ENCODE measurements around the gene KCNQ1.

Gene KCNQ1

DNA sequence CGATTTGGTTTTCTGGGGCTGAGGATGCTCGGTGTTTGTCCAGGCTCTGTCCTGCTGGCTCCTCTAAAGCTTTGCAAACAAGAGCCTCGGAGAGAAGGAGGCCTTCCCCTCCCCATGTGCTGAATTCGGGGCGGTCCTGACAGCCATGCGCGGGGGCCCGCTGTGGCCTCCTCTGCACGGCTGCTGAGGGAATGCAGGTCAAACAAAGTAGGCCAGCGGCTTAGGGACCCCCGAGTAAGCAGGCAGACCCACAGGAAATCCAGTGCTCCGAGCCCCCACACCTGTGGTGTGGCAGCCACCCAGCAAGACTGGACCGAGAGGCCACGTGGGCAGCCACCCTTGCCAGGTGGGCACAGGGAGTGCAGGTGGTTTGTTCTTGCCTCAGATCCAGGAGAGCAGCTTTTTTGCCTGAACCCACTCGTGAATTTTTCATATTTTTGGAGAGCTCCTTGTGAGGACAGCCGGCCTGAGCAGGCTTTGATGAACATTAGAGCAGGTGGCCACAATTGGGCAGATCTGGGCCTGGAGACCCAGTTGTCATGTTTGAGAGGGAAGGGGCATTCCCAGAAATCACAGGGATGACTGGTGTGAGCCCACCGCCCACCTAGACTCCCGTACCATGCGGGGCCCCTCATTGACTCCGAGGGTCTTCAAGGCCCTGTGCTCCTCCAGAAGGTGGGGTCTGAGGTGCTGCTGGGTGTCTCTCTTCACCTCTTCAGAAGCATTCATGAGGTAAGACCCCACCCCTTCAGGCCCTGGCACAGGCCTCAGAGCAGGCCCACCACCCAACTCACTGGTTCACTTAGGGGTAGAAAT lies 298.0 kb downstream of the KCNQ1 start:
- DNase-seq (ENCODE audit: low read depth), result no peak
- no peak overlapping the region for H3K4me3 ChIP-seq (ENCODE audit: low read length)
- TF ChIP-seq CTCF (IDR thresholded peaks at IDR 0.05; ENCODE audit: insufficient read depth, low read depth, low read length, missing control alignments), result no peak

DNA sequence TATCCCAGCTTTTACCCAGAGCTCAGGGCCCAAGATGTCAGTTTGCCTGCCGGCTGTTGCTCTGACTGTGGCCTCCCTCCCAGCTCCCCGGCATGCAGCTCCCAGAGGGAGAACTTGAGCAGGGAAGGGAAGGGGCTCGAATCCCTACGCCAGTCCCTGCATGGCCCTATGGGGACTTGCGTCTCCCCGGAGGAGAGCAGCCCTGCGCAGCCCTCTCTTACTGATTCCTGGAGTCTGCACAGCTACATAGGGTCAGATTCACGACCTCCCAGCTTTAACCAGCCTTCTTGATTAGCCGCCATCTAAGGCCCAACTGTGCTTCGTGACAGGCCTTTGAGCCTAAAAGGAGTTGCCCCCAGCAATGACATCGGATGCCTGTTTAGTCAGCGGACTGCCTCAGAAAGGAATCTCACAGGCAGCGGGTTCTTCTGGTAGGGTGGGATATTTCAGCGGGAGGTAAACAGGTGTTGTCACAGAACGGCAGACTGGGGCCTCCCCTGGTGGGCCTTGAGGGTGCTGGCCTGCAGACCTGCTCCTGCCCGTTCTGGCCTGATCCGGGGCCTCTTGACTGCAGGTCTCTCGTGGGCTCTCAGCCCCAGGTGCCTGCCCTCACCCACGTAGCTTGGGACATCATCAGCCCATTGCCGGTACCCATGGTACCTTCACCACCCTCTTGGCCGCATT lies 298.8 kb downstream of the KCNQ1 start:
- DNase-seq (ENCODE audit: low read depth), result no peak
- no peak for TF ChIP-seq CTCF (IDR thresholded peaks at IDR 0.05; ENCODE audit: insufficient read depth, low read depth, low read length, missing control alignments)
- H3K4me3 ChIP-seq (ENCODE audit: low read length), result no peak overlapping the region

DNA sequence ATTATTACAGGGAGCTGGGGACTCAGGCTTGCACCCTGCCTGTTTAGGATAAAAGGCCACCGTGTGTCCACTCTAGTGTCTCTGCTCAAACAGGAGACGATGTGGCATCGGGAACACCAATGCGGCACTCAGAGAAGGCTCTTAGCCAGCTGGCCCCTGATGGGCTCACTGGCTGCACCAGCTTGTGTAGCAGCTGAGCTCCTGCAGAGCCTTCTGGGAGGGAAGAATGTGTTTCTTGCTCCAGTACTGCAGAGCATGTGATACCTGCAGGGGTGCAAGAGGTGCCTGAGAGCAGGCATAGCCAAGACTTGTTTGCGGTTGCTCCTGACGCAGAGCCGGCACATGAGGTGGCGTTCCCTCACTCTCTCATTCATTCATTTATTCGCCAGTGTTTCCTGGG lies 299.4 kb downstream of the KCNQ1 start:
- no peak overlapping the region for H3K4me3 ChIP-seq (ENCODE audit: low read length)
- no peak for TF ChIP-seq CTCF (IDR thresholded peaks at IDR 0.05; ENCODE audit: insufficient read depth, low read depth, low read length, missing control alignments)
- DNase-seq (ENCODE audit: low read depth), result no peak

- DNase-seq (ENCODE audit: low read depth), result no peak
- no peak for TF ChIP-seq CTCF (IDR thresholded peaks at IDR 0.05; ENCODE audit: insufficient read depth, low read depth, low read length, missing control alignments)
- no peak overlapping the region for H3K4me3 ChIP-seq (ENCODE audit: low read length)
These were observed 300.7 kb downstream of the KCNQ1 start for GRCh38 chr11:2745511-2745910.

DNA sequence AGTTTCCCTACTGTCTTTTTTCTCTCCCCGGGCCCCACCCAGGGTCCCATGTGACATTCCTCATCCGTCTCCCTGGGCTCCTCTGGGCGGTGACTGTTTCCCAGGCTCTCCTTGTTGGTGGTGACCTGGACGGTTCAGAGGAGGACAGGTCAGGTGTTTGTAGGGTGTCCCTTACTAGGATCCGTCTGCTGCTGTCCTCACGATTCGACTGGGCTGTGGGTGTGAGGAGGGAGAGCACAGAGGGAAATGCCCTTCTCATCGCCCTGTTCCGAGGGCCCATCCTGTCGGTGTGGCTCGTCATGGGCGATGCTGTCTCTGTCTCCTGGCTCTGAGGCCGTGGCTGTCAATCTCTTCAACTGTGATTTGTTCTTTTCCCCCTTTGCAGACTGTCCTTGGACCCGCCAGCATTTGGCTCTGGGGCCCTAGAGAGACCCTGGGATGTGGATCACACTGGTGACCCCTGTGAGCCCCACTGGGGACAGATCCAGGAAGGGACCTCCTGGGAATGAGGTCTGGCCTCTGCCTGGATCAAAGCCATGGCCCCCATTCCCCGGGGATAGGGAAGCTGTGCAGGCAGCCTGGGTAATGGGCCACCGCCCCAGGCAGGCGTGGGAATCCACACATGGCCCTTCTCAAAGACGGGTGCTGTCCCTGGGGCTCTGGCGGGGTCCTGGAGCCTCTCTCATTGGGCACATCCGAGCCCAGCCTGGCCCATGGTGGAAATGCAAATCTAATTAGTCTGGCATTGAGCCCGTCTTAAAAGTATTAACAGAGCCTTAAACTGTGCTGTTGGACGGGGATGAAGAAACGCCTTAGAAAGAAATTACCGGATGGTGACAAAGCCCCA lies 301.8 kb downstream of the KCNQ1 start:
- DNase-seq (ENCODE audit: low read depth), result no peak
- H3K4me3 ChIP-seq (ENCODE audit: low read length), result no peak overlapping the region
- TF ChIP-seq CTCF (IDR thresholded peaks at IDR 0.05; ENCODE audit: insufficient read depth, low read depth, low read length, missing control alignments), result no peak

DNA sequence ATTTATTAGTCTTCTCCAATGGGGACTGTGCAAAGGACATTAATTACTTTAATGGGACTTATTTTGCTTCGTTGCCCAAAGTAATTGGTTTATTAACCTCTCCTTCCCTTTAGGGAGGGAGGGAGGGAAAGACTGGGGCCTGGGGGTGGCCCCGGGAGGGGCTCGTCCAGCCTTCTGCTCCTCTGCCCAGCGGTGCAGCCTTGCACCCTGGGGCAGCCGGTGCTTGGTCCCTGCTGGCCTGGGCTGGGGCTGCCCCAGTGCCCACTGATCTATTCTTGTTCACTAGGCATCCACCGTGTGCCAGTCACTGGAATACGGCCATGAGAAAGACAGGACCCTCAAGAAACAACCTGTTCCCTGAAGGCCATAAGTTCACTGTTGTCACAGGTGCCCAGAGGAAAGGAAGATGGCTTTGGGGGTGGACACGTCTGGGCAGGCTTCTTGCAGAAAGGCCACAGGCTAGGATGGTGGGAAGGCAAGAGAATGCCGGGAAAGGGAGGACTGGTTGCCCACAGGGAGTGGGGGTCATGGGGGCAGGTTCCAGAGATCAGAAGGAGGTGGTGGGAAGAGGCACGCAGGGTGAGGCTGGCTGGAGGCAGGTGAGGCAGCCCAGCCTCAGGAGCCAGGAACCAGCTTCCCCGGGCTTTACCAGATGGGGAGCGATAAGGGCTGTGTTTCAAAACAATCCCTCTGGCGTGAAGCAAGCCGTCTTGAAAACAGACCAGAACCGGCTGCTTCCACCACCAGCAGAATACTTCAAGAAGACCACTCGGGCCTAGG lies 302.6 kb downstream of the KCNQ1 start:
- no peak for DNase-seq (ENCODE audit: low read depth)
- TF ChIP-seq CTCF (IDR thresholded peaks at IDR 0.05; ENCODE audit: insufficient read depth, low read depth, low read length, missing control alignments), result no peak
- no peak overlapping the region for H3K4me3 ChIP-seq (ENCODE audit: low read length)

Measured in epithelial cell of esophagus (primary cell).